Left colon (tissue), 2 donors: ENCODE results near the gene SBF2. TPM values are rescaled to one million over a fixed set of nuclear protein-coding genes. Genes with fewer than 3 reads are reported as not detected.
A peak's percentile ranks its signal among the peaks of the same experiment; 100 is the strongest.

Source experiments
- ATAC-seq: fragments of 200-7000 bp; cut with Tn5 transposase; one replicate; pipeline ENCODE4 v1.9.1; 2020; ENCODE audit warnings: mild to moderate bottlenecking, moderate library complexity
- DNase-seq, 2 donors: peaks; one replicate each; pipeline ENCODE4 v3.0.0-alpha.2; 2020
- intact Hi-C, 2 donors: fragments of 100-400 bp; cut with DNase I in 1 of 2; cut with micrococcal nuclease in 1 of 2; formaldehyde crosslinking; loops; one replicate each; pipeline versions ENCODE4 v1.11.2 to v1.14.0; 2022; cut with DNase I, micrococcal nuclease
- total RNA-seq, 2 donors: library from RNA; stranded (reverse); fragmentation: NEBNext Ultra II Directional; extraction: Animal tissue kit (Norgen Biotek cat#: 25700); gene quantifications; one replicate each; pipeline ENCODE4 v1.2.1, GENCODE V29; 2021
- donor health status: DM: no; HTN: no; CAD: no.
- donor health status: DM: yes; HTN: yes; CAD: no.

Gene SBF2
- total RNA-seq, 2 donors from 2014 or later: 46.4 to 49.9 TPM

GRCh38 chr11:10319702-10320558, 25.9 kb upstream of the SBF2 start:
- DNase-seq (no peak), ATAC-seq (no peak)
- intact Hi-C loops: no loop called here

- peak; percentile 80 for ATAC-seq
- intact Hi-C loops: no loop called here
Observed at GRCh38 chr11:10318527-10318802, 24.4 kb upstream of the SBF2 start.

GRCh38 chr11:10317776-10318526, 23.9 kb upstream of the SBF2 start:
- ATAC-seq (peak; percentile 61), DNase-seq (no peak)
- intact Hi-C loops: no loop called here

More at GRCh38 chr11:10318527-10318802, 24.4 kb upstream of the SBF2 start:
- DNase-seq: peak; percentile 52 to 70

- intact Hi-C loops: no loop called here
- no peak for ATAC-seq
- no peak for DNase-seq
Observed at GRCh38 chr11:10317151-10317755, 23.2 kb upstream of the SBF2 start.

- no peak for DNase-seq
- intact Hi-C loops: no loop called here
- ATAC-seq: no peak
Observed at GRCh38 chr11:10315083-10315482, 21.1 kb upstream of the SBF2 start.

- ATAC-seq: peak; percentile 56
- DNase-seq: no peak
- intact Hi-C loops: no loop called here
Observed at GRCh38 chr11:10314199-10315072, 20.4 kb upstream of the SBF2 start.

GRCh38 chr11:10311802-10312201, 17.8 kb upstream of the SBF2 start:
- DNase-seq (no peak), ATAC-seq (no peak)
- intact Hi-C loops: no loop called here

GRCh38 chr11:10310301-10310841, 16.4 kb upstream of the SBF2 start:
- intact Hi-C loops: no loop called here

GRCh38 chr11:10309163-10310093, 15.4 kb upstream of the SBF2 start:
- intact Hi-C loops: loop anchor here in 1 of 2 donors (5.0 kb wide), 2 partner anchors 102 to 552 kb away; no protein-coding TSS in a partner anchor
- peak; percentile 69 to 82 for DNase-seq
- ATAC-seq: peak; percentile 16

More at GRCh38 chr11:10310301-10310841, 16.4 kb upstream of the SBF2 start:
- DNase-seq (no peak), ATAC-seq (no peak)

GRCh38 chr11:10308201-10308954, 14.4 kb upstream of the SBF2 start:
- no peak for ATAC-seq
- no peak for DNase-seq
- intact Hi-C loops: loop anchor here in 1 of 2 donors (5.0 kb wide), 2 partner anchors 101 to 551 kb away; no protein-coding TSS in a partner anchor

- ATAC-seq: peak; percentile 50
- peak; percentile 84 to 86 for DNase-seq
- intact Hi-C loops: loop anchor here in 1 of 2 donors (5.0 kb wide), 2 partner anchors 100 to 550 kb away; no protein-coding TSS in a partner anchor
Observed at GRCh38 chr11:10307400-10308200, 13.6 kb upstream of the SBF2 start.

GRCh38 chr11:10307022-10307399, 13.0 kb upstream of the SBF2 start:
- intact Hi-C loops: loop anchor here in 1 of 2 donors (5.0 kb wide), 2 partner anchors 100 to 550 kb away; no protein-coding TSS in a partner anchor
- no peak for DNase-seq
- ATAC-seq: peak; percentile 34

GRCh38 chr11:10305964-10306918, 12.2 kb upstream of the SBF2 start:
- DNase-seq (peak in 1 of 2 donors; percentile 50), ATAC-seq (no peak)
- intact Hi-C loops: loop anchor here in 1 of 2 donors (5.0 kb wide), 2 partner anchors 99 to 549 kb away; no protein-coding TSS in a partner anchor

GRCh38 chr11:10305262-10305963, 11.4 kb upstream of the SBF2 start:
- ATAC-seq (peak; percentile 10), DNase-seq (peak in 1 of 2 donors; percentile 63)
- intact Hi-C loops: loop anchor here in 1 of 2 donors (5.0 kb wide), 2 partner anchors 98 to 548 kb away; no protein-coding TSS in a partner anchor
